RCC 7860 (cell line): ENCODE data around the gene ONECUT1.

Source experiments
- DNase-seq: peaks from one replicate; pipeline ENCODE4 v3.0.0-alpha.2; 2015; ENCODE audit warnings: low spot score
- FAIRE-seq: peaks from 2 replicates; lab custom pipeline; 2012; peaks lifted over from hg19 to GRCh38; lab: Jason Lieb, UNC

Gene ONECUT1

GRCh38 chr15:52734329-52734728 lies 55.8 kb downstream of the ONECUT1 start:
- DNase-seq = no peak
- no peak for FAIRE-seq

- FAIRE-seq (no peak), DNase-seq (no peak)
Observed at GRCh38 chr15:52733696-52734255, 56.4 kb downstream of the ONECUT1 start.

- FAIRE-seq = no peak
Observed at GRCh38 chr15:52733088-52733487, 57.0 kb downstream of the ONECUT1 start.

GRCh38 chr15:52732551-52732950 lies 57.6 kb downstream of the ONECUT1 start:
- DNase-seq (no peak), FAIRE-seq (no peak)

More at GRCh38 chr15:52733088-52733487, 57.0 kb downstream of the ONECUT1 start:
- no peak for DNase-seq

- FAIRE-seq (no peak), DNase-seq (no peak)
Observed at GRCh38 chr15:52731732-52732470, 58.2 kb downstream of the ONECUT1 start.

GRCh38 chr15:52731004-52731403 lies 59.1 kb downstream of the ONECUT1 start:
- FAIRE-seq (no peak), DNase-seq (no peak)

GRCh38 chr15:52730594-52730993 lies 59.5 kb downstream of the ONECUT1 start:
- FAIRE-seq = no peak
- DNase-seq = no peak

- no peak for DNase-seq
- FAIRE-seq = no peak
Observed at GRCh38 chr15:52730173-52730572, 60.0 kb downstream of the ONECUT1 start.

GRCh38 chr15:52728899-52729298 lies 61.2 kb downstream of the ONECUT1 start:
- FAIRE-seq (no peak), DNase-seq (no peak)

- FAIRE-seq = no peak
- no peak for DNase-seq
Observed at GRCh38 chr15:52727815-52728214, 62.3 kb downstream of the ONECUT1 start.

GRCh38 chr15:52726195-52726594 lies 63.9 kb downstream of the ONECUT1 start:
- DNase-seq = no peak
- no peak for FAIRE-seq

GRCh38 chr15:52718551-52718950 lies 71.6 kb downstream of the ONECUT1 start:
- no peak for FAIRE-seq
- DNase-seq = no peak

GRCh38 chr15:52717924-52718323 lies 72.2 kb downstream of the ONECUT1 start:
- FAIRE-seq (no peak), DNase-seq (no peak)

- DNase-seq (no peak), FAIRE-seq (no peak)
Observed at GRCh38 chr15:52717481-52717880, 72.7 kb downstream of the ONECUT1 start.

- FAIRE-seq = no peak
- DNase-seq = no peak
Observed at GRCh38 chr15:52716536-52716935, 73.6 kb downstream of the ONECUT1 start.

GRCh38 chr15:52715411-52715810 lies 74.7 kb downstream of the ONECUT1 start:
- DNase-seq = no peak
- FAIRE-seq = no peak

GRCh38 chr15:52714968-52715367 lies 75.2 kb downstream of the ONECUT1 start:
- no peak for DNase-seq

GRCh38 chr15:52710708-52711389 lies 79.3 kb downstream of the ONECUT1 start:
- FAIRE-seq = no peak
- no peak for DNase-seq

More at GRCh38 chr15:52714968-52715367, 75.2 kb downstream of the ONECUT1 start:
- no peak for FAIRE-seq

- FAIRE-seq (no peak), DNase-seq (no peak)
Observed at GRCh38 chr15:52710050-52710707, 80.0 kb downstream of the ONECUT1 start.

GRCh38 chr15:52709187-52709981 lies 80.8 kb downstream of the ONECUT1 start:
- no peak for FAIRE-seq
- no peak for DNase-seq
